ENCODE data around the gene NFE2L1.

DNA sequence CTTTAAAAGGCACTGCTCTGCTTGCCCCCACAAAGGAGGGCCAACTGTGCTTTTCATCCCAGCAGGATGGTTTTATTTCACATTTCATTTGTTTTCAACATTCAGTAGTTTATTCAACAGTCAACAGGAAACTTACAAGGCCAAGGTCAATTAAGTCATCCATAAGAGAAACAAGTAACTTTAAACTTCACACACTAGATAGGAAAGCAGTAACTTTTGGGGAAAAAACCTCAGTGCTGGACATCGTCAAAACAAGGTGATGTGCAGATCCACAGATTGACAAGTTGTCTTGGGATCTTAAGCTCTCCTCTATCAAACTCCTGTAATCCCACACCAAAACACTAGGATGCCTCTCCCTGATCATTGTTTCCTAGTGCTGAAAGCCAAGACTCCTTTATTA is 18.5 kb downstream of the NFE2L1 start:
- TF ChIP-seq, protein P1, sequence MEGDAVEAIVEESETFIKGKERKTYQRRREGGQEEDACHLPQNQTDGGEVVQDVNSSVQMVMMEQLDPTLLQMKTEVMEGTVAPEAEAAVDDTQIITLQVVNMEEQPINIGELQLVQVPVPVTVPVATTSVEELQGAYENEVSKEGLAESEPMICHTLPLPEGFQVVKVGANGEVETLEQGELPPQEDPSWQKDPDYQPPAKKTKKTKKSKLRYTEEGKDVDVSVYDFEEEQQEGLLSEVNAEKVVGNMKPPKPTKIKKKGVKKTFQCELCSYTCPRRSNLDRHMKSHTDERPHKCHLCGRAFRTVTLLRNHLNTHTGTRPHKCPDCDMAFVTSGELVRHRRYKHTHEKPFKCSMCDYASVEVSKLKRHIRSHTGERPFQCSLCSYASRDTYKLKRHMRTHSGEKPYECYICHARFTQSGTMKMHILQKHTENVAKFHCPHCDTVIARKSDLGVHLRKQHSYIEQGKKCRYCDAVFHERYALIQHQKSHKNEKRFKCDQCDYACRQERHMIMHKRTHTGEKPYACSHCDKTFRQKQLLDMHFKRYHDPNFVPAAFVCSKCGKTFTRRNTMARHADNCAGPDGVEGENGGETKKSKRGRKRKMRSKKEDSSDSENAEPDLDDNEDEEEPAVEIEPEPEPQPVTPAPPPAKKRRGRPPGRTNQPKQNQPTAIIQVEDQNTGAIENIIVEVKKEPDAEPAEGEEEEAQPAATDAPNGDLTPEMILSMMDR (conservative IDR thresholded peaks at IDR 0.05 in 1 of 2, IDR thresholded peaks at IDR 0.05 in 1 of 2; ENCODE audit: extremely low read depth in 1 of 2, insufficient read depth in 1 of 2, low read depth in 1 of 2, low read length in 2 of 2), result no peak
- TF ChIP-seq EZH2 (IDR thresholded peaks at IDR 0.05; ENCODE audit: borderline replicate concordance, low read length), result no peak
